HL-60 (cell line): ENCODE data around the gene ARHGEF1.

Experiments
- DNase-seq, 2 experiments: peaks; one replicate each; pipeline ENCODE4 v3.0.0-alpha.2; 2010 to 2020; ENCODE audit warnings: low read depth in 1 of 2, low spot score in 1 of 2
- H3K27ac ChIP-seq: fragments of 250-450 bp; sonication (Bioruptor Pico); replicated peaks from 2 replicates; pipeline ENCODE4 v1.5.1; 2020; ENCODE audit warnings: mild to moderate bottlenecking, moderate library complexity
- H3K27me3 ChIP-seq: fragments of 250-450 bp; sonication (Bioruptor Pico); 2 replicates; pipeline ENCODE4 v1.5.1; 2021; ENCODE audit warnings: mild to moderate bottlenecking, moderate library complexity; ENCODE audit not compliant: insufficient read depth, poor library complexity, severe bottlenecking
- H3K4me3 ChIP-seq: replicated peaks from 2 replicates; pipeline ENCODE4 v1.5.1; 2011; ENCODE audit warnings: mild to moderate bottlenecking, control low read depth, low read length; ENCODE audit not compliant: insufficient read depth
- GABPA ChIP-seq: IDR thresholded peaks from 2 replicates; pipeline ENCODE4 v1.6.1; 2012; ENCODE audit warnings: low read depth
- POLR2AphosphoS5 ChIP-seq: IDR thresholded peaks from 2 replicates; pipeline ENCODE4 v1.6.1; 2012; ENCODE audit warnings: low read depth
- SPI1 ChIP-seq: IDR thresholded peaks from 2 replicates; pipeline ENCODE4 v1.6.1; 2012; ENCODE audit warnings: low read depth, mild to moderate bottlenecking, borderline replicate concordance
- TF ChIP-seq, protein P1 (sequence below): IDR thresholded peaks from 2 replicates; pipeline ENCODE4 v1.6.1; 2012; ENCODE audit warnings: low read depth; ENCODE audit not compliant: insufficient replicate concordance
- TF ChIP-seq, protein P2 (sequence below): IDR thresholded peaks from one replicate; pipeline ENCODE4 v1.5.1; 2011; ENCODE audit warnings: low read length, control low read depth, inconsistent platforms; ENCODE audit not compliant: insufficient read depth

The ARHGEF1 gene

DNA sequence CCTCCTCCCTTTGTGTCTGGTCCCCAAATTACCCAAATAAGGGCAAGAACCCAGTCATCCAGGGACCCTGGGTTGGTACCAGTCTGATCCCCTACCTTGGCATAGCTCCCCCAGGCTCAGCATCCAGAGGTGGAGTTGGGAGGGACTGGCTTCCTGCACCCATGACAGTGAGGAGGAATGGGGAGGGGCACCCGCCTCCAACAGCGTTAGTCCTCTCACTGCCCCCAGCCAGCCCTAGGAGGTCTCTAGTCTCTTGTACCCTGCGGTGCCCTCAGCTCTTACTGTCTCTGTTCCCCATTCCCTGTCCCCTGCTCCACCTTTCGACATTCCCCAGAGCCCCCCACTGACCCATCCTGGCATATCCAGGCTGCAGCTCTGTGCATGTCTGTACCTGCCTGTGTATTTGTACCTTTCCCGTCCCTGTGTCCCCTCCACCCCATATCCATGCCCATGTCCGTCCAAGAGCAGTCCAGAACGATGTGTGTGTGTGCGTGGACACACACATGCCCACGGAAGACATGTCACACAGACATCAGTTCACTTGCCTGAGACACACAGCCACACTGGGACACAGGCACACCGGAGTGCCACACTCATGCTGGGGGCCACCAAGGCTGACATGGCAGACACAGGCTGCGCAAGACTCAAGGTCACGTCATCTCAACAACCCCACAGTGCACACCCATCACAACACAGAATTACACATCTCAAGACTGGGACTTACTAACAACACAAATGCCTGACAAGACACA, 27.4 kb downstream of the ARHGEF1 start:
- Histone ChIP-seq H3K4me3 (no peak overlapping the region), H3K27me3 (peaks cover 33% of the 10 kb centered on the region), H3K27ac (no peak overlapping the region)
- no peak for DNase-seq
- TF ChIP-seq, protein P1, sequence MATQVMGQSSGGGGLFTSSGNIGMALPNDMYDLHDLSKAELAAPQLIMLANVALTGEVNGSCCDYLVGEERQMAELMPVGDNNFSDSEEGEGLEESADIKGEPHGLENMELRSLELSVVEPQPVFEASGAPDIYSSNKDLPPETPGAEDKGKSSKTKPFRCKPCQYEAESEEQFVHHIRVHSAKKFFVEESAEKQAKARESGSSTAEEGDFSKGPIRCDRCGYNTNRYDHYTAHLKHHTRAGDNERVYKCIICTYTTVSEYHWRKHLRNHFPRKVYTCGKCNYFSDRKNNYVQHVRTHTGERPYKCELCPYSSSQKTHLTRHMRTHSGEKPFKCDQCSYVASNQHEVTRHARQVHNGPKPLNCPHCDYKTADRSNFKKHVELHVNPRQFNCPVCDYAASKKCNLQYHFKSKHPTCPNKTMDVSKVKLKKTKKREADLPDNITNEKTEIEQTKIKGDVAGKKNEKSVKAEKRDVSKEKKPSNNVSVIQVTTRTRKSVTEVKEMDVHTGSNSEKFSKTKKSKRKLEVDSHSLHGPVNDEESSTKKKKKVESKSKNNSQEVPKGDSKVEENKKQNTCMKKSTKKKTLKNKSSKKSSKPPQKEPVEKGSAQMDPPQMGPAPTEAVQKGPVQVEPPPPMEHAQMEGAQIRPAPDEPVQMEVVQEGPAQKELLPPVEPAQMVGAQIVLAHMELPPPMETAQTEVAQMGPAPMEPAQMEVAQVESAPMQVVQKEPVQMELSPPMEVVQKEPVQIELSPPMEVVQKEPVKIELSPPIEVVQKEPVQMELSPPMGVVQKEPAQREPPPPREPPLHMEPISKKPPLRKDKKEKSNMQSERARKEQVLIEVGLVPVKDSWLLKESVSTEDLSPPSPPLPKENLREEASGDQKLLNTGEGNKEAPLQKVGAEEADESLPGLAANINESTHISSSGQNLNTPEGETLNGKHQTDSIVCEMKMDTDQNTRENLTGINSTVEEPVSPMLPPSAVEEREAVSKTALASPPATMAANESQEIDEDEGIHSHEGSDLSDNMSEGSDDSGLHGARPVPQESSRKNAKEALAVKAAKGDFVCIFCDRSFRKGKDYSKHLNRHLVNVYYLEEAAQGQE: no peak
- TF ChIP-seq POLR2AphosphoS5 (peak; percentile 42; the same call in 1 of the 2 replicates), SPI1 (no peak), GABPA (no peak)
- TF ChIP-seq, protein P2, sequence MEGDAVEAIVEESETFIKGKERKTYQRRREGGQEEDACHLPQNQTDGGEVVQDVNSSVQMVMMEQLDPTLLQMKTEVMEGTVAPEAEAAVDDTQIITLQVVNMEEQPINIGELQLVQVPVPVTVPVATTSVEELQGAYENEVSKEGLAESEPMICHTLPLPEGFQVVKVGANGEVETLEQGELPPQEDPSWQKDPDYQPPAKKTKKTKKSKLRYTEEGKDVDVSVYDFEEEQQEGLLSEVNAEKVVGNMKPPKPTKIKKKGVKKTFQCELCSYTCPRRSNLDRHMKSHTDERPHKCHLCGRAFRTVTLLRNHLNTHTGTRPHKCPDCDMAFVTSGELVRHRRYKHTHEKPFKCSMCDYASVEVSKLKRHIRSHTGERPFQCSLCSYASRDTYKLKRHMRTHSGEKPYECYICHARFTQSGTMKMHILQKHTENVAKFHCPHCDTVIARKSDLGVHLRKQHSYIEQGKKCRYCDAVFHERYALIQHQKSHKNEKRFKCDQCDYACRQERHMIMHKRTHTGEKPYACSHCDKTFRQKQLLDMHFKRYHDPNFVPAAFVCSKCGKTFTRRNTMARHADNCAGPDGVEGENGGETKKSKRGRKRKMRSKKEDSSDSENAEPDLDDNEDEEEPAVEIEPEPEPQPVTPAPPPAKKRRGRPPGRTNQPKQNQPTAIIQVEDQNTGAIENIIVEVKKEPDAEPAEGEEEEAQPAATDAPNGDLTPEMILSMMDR: no peak

DNA sequence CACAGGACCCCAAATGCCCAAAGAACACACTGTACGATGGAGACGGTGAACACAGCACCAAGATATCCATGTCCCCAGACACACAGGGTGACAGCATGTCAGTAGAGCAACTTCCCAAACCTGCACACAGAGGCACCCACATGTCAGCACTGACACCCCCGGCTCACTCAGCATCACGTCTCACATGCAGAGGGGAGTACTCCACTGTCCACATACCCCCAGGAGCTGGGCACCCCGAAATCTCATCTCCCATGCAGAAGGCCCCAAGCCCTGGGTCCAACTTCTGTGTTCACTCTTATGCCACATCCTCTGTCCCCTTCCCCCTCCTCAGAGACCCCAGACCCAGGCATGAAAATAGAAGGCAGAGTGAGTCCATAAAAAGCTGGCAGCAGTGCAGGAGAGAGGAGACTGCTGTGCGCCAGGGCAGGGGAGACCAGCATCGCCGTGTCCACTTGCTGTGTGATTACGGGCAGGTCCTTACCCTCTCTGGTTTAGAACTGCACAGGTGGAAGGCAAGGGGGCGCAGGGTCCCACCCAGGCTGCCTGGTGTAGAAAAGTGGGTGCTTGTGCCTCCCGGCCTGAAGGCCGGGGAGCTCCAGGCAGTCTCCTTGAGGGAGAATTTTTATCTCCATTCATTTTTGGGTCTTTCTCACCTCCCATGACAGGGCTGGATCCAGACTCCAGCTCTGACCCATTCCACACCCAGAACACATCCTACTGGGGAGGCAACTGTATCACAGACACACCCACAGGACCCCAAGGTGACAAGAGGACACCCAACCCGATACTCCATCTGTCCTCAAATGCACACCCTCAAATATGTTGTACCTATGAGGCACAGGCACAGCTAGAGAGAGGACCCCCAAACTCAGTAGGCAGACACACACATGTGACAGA, 28.3 kb downstream of the ARHGEF1 start:
- no peak overlapping the region for H3K4me3 ChIP-seq
- no peak overlapping the region for H3K27ac ChIP-seq
- peak in 1 of 2 experiments; percentile 11 for DNase-seq
- TF ChIP-seq POLR2AphosphoS5 (peak; percentile 40), GABPA (no peak)
- peaks cover 41% of the 10 kb centered on the region for H3K27me3 ChIP-seq

DNA sequence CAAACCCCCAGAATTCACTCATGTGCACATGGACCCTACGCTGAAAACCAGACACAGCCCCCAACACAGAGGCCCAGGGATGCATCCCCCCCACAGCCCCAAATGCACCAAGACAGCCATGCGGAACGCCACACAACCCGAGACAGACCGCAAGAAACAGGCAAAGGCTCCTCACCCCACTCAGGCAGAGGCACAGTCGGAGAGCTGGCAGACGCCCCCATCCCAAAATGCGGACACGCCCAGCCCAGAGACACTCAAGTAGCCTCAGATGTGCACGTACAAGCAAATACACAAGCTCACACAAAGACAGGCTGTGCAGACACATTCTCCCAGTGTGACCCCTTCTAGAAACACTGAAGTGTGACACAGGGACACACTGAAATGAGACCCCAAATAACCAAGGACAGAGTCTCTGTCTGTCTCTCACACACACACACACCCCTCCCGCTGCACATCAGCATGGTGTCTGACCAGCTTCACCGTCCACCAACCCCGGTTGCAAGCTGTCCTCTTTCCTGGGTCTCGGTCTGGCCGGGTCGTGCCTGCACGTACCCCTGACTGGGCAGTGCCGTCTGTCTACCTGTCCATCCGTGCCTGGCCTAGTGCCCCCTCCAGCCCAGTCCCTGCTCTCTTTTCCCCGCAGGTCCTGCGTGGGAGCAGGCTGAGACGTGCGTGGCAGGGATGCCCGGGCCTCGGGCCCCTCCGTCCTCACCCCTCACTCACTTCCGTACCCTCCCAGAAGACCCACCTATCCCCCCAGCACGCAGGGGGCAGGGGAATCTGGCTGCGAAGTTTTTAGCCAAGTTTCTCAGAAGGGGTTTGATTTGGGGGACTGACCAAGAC, 29.1 kb downstream of the ARHGEF1 start:
- H3K27me3 ChIP-seq: peaks cover 48% of the 10 kb centered on the region
- TF ChIP-seq, protein P1: no peak
- TF ChIP-seq, protein P2: no peak
- TF ChIP-seq POLR2AphosphoS5: no peak
- no peak for TF ChIP-seq SPI1
- TF ChIP-seq GABPA: no peak
- no peak overlapping the region for H3K27ac ChIP-seq
- no peak for DNase-seq
- H3K4me3 ChIP-seq: no peak overlapping the region
